AG08395 (cell line): ENCODE measurements around the gene PALD1.

Source experiments
- DNase-seq: peaks from one replicate; pipeline ENCODE4 v3.0.0; 2012; ENCODE audit warnings: mixed read lengths, low spot score

PALD1 gene

GRCh38 chr10:70555371-70555770 lies 76.8 kb downstream of the PALD1 start:
- no peak for DNase-seq

GRCh38 chr10:70557086-70557845 lies 78.7 kb downstream of the PALD1 start:
- DNase-seq = no peak

- DNase-seq = no peak
These were observed 79.3 kb downstream of the PALD1 start for GRCh38 chr10:70557876-70558275.

GRCh38 chr10:70558295-70558694 lies 79.7 kb downstream of the PALD1 start:
- DNase-seq = no peak

- peak; percentile 76 for DNase-seq
These were observed 80.6 kb downstream of the PALD1 start for GRCh38 chr10:70558871-70559810.

GRCh38 chr10:70559861-70560260 lies 81.3 kb downstream of the PALD1 start:
- DNase-seq = no peak

GRCh38 chr10:70560511-70560941 lies 82.0 kb downstream of the PALD1 start:
- no peak for DNase-seq

GRCh38 chr10:70561070-70561469 lies 82.5 kb downstream of the PALD1 start:
- peak; percentile 56 for DNase-seq

GRCh38 chr10:70561558-70561957 lies 83.0 kb downstream of the PALD1 start:
- DNase-seq = no peak

- DNase-seq = no peak
These were observed 83.6 kb downstream of the PALD1 start for GRCh38 chr10:70562036-70562755.

- DNase-seq = no peak
These were observed 84.7 kb downstream of the PALD1 start for GRCh38 chr10:70563230-70563629.

- no peak for DNase-seq
These were observed 85.7 kb downstream of the PALD1 start for GRCh38 chr10:70564113-70564725.

- DNase-seq = no peak
These were observed 86.4 kb downstream of the PALD1 start for GRCh38 chr10:70564901-70565351.

- no peak for DNase-seq
These were observed 87.3 kb downstream of the PALD1 start for GRCh38 chr10:70565556-70566514.

- DNase-seq = no peak
These were observed 88.1 kb downstream of the PALD1 start for GRCh38 chr10:70566515-70567290.

GRCh38 chr10:70567603-70568002 lies 89.0 kb downstream of the PALD1 start:
- no peak for DNase-seq

- DNase-seq = no peak
These were observed 89.5 kb downstream of the PALD1 start for GRCh38 chr10:70568113-70568512.

GRCh38 chr10:70568781-70569495 lies 90.4 kb downstream of the PALD1 start:
- DNase-seq = no peak

GRCh38 chr10:70571236-70571635 lies 92.7 kb downstream of the PALD1 start:
- no peak for DNase-seq
